ENCODE data around the gene MFRP. TPM values are rescaled to one million over a fixed set of nuclear protein-coding genes. Genes with fewer than 3 reads are reported as not detected.
"Not testable (repeated sequence)": the region's sequence is repeated elsewhere in the genome, so short reads cannot be mapped to it uniquely, and the experiment has no call there.

The MFRP gene
- not detected for total RNA-seq
- long read RNA-seq, result 0 reads

- no peak for ATAC-seq (ENCODE audit: poor library complexity)
- no peak for DNase-seq
- intact Hi-C loops (cut with DNase I), result no loop called here
These were observed at the start of gene MFRP for GRCh38 chr11:119346605-119347004. TSS of gene MFRP (minus strand) at chr11:119346705. CDS start at chr11:119346513, 192 bp downstream.

DNA sequence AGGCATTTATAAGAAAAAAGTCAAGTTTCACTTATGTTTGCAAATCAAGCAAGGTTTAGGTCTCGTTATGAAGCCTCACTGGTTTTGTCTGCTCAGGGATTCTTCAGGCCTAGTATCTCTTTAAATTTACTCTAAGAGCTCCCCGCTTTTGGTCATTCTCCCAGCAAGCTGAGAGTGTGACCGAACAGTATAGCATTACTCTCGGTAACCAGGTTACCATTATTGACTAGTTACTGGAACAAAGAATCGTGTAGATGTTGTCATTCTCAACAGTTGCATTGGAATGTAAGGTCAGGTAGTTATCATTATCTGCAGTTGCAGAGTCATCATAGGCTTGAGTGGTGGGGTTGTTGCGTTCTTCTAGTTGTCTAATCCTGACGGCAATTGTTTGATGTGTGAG lies 44.8 kb upstream of the MFRP start:
- DNase-seq, result no peak
- intact Hi-C loops (cut with DNase I), result no loop called here
- ATAC-seq (ENCODE audit: poor library complexity), result no peak

- DNase-seq, result no peak
- ATAC-seq (ENCODE audit: poor library complexity), result no peak
- intact Hi-C loops (cut with DNase I), result no loop called here
These were observed 43.2 kb upstream of the MFRP start for GRCh38 chr11:119389611-119390254.

DNA sequence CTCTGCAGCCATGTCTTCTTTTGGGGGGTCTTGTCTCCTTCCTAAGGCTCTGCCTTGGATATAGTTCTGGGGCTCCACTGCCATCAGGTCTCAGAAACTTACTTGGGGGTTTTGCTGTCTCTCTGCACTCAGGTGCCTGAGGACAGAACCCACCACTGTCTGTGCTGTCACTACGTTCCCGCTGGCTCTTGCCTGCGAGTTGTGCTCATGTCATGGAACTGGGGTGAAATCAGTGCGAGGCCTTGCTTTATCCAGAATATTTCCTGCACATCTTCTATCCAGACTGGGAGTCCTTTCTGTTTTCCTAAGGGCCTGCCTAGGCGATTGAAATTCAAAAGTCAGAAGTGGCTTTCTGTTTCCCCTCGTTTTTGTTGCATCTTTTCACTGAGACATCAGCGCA lies 41.6 kb upstream of the MFRP start:
- DNase-seq (no peak), ATAC-seq (ENCODE audit: poor library complexity) (no peak)
- intact Hi-C loops (cut with DNase I), result no loop called here

DNA sequence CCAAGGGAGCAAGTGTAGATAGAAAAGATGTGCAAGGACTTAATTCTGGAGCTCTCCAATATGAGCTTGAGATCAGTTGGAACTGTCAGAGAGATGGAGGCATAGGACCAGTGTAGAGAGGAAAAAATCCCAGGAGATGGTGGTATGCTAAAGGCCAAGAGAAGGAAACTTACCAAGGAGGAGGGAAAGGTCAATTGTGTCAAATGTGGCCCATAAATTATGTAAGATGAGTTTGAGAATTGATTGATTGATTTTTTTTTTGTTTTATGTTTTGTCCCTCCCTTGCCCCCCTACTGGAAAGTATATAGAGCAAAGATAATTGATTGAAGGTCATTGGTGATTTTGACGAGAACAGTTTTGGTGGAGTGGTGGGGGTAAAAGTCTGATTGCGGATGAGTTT lies 37.8 kb upstream of the MFRP start:
- DNase-seq (no peak), ATAC-seq (ENCODE audit: poor library complexity) (no peak)
- intact Hi-C loops (cut with DNase I), result no loop called here

- ATAC-seq (ENCODE audit: poor library complexity); intact Hi-C loops (cut with DNase I); DNase-seq: not testable (repeated sequence)
These were observed 36.0 kb upstream of the MFRP start for GRCh38 chr11:119382513-119382912.

DNA sequence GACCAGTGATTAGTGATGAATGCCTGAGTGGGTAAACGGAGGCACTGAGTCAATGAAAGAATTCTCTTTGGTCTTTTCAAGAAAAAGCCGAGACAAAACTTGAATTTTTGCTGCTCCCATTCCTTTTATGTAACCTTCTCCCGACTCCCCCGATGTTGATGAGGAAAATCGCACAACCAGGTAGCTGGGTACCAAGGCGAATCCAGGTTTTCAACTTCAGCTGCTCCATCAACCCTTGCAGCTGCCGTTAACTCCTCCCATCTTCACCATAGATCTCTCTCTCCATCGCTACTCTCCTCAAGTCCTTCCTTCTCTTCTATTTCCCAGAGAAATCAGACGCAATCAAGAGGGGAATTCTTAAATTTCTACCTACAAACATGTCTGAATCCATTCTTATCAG lies 35.6 kb upstream of the MFRP start:
- no peak for ATAC-seq (ENCODE audit: poor library complexity)

GRCh38 chr11:119381181-119381988 lies 34.9 kb upstream of the MFRP start, which contains the start of gene USP2:
TSS of gene USP2 (minus strand) at chr11:119381690. CDS start at chr11:119373480, 8,210 bp downstream.
- ATAC-seq (ENCODE audit: poor library complexity) (peak; percentile 90), DNase-seq (peak; percentile 98)
- intact Hi-C loops (cut with DNase I), result no loop called here

More for the DNA sequence above, 35.6 kb upstream of the MFRP start:
- intact Hi-C loops (cut with DNase I), result no loop called here
- DNase-seq, result no peak

DNA sequence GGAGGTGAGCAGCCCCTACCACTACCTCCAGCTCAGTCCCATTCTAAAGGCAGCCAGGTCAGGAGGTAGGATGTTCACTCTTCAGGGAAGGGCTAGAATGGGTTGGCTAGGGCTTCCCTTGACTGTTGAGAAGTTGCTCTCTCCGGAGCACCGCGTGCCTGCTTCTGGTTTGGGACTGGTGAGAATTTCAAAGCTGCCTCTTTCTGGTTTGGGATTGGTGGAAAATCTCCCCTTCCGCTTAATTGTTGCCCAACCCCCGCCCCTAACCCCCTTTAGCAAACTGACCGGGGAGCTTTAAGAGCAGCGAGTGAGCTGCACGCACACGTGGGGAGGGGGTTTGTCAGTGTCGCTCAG lies 34.3 kb upstream of the MFRP start:
- ATAC-seq (ENCODE audit: poor library complexity) (no peak), DNase-seq (no peak)
- intact Hi-C loops (cut with DNase I), result no loop called here

DNA sequence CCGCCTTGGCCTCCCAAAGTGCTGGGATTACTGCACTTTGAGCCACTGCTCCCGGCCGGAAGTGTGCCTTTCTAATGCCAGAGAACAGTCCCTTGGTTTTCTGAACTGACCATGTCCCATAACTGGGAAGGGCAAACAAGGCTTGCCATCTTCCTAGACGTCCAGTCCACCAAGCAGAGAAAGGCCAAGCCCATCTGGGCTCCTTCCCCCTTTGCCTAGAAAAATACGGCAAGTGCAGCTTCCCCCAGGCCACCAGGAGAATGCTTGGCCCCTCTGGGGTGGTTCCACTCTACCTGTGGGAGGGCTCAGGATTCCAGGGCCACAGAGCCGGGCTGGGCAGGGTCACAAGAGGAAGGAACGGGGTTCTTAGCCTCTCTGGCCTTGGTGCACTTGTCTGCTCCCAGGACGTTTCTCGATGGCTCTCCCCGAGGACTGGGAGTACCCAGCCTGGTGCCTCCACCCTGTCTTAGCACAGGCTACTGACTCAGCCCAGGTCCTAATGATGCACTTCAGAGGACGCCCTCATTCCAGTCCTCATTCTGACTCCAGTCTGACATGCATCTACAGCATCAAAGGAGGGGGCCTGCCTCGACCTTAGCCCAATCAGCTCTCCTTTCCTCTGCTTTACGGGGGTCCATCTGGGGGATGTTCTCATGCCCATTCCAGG lies 33.8 kb upstream of the MFRP start:
- ATAC-seq (ENCODE audit: poor library complexity) (no peak), DNase-seq (no peak)
- intact Hi-C loops (cut with DNase I), result no loop called here

DNA sequence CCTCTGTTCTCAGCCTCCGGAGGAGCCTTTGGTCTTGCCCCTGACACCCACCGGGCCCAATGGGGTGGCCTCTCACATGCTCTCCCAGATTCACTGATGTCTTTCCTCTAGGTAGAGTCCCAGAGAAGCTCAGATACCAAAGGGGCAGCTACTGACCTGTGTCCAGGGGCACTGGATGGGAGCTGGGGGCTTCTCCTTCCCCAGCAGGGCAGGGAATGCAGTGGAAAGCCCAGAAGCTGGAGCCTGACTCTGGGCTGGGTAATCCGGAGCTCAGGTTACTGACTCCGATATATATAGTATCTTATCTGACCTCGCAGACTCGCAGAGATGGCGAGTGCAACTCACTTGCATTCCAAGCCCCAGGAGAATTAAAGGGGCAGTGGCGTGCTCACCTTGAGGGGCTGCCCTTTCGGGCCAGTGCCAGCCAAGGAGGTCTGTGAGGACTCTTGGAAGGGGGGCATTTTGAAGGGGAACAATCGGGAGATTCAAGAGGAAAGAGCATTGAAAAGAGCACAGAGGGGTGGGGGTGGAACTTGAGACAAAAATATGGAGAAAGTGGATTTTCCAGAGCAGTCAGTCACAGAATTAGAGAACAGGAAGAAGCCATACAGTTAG lies 32.5 kb upstream of the MFRP start:
- ATAC-seq (ENCODE audit: poor library complexity) (no peak), DNase-seq (no peak)
- intact Hi-C loops (cut with DNase I), result loop anchor here (5.0 kb wide), 1 partner anchor 42 kb away; no protein-coding TSS in a partner anchor

- no peak for ATAC-seq (ENCODE audit: poor library complexity)
- DNase-seq, result no peak
- intact Hi-C loops (cut with DNase I), result loop anchor here (5.0 kb wide), 1 partner anchor 41 kb away; no protein-coding TSS in a partner anchor
These were observed 31.6 kb upstream of the MFRP start for GRCh38 chr11:119377961-119378667.

- DNase-seq, result no peak
- ATAC-seq (ENCODE audit: poor library complexity), result no peak
- intact Hi-C loops (cut with DNase I), result loop anchor here (5.0 kb wide), 1 partner anchor 40 kb away; no protein-coding TSS in a partner anchor
These were observed 30.8 kb upstream of the MFRP start for GRCh38 chr11:119377112-119377901.

- peak; percentile 20 for ATAC-seq (ENCODE audit: poor library complexity)
- intact Hi-C loops (cut with DNase I), result loop anchor here (5.0 kb wide), 1 partner anchor 39 kb away; no protein-coding TSS in a partner anchor
These were observed 29.8 kb upstream of the MFRP start for GRCh38 chr11:119376197-119376847.

GRCh38 chr11:119375337-119376196 lies 29.1 kb upstream of the MFRP start:
- intact Hi-C loops (cut with DNase I), result loop anchor here (5.0 kb wide), 1 partner anchor 38 kb away; no protein-coding TSS in a partner anchor
- peak; percentile 90 for DNase-seq
- peak; percentile 62 for ATAC-seq (ENCODE audit: poor library complexity)

More at GRCh38 chr11:119376197-119376847, 29.8 kb upstream of the MFRP start:
- DNase-seq, result peak; percentile 74

Data from Right ventricle myocardium superior (tissue), 1 donor.